ENCODE measurements around the gene CHD1L.
A peak's percentile ranks its signal among the peaks of the same experiment; 100 is the strongest.
"Not testable (repeated sequence)": the region's sequence is repeated elsewhere in the genome, so short reads cannot be mapped to it uniquely, and the experiment has no call there.

Gene CHD1L

GRCh38 chr1:147272042-147272441, 29.6 kb downstream of the CHD1L start:
- peak; percentile 48 for DNase-seq

- DNase-seq = peak; percentile 23
Observed at GRCh38 chr1:147273409-147274336, 31.2 kb downstream of the CHD1L start.

- DNase-seq = no peak
Observed at GRCh38 chr1:147281950-147282349, 39.5 kb downstream of the CHD1L start.

GRCh38 chr1:147283011-147283410, 40.5 kb downstream of the CHD1L start:
- DNase-seq = no peak

GRCh38 chr1:147287133-147287865, 44.8 kb downstream of the CHD1L start:
- no peak for DNase-seq

- DNase-seq = no peak
Observed at GRCh38 chr1:147292012-147292411, 49.5 kb downstream of the CHD1L start.

- DNase-seq = no peak
Observed at GRCh38 chr1:147292631-147293251, 50.3 kb downstream of the CHD1L start.

GRCh38 chr1:147297438-147297837, 55.0 kb downstream of the CHD1L start:
- no peak for DNase-seq

GRCh38 chr1:147305803-147306202, 63.3 kb downstream of the CHD1L start:
- DNase-seq = not testable (repeated sequence)

GRCh38 chr1:147316968-147317367, 74.5 kb downstream of the CHD1L start:
- DNase-seq = no peak

- not testable (repeated sequence) for DNase-seq
Observed at GRCh38 chr1:147326933-147327687, 84.6 kb downstream of the CHD1L start.

GRCh38 chr1:147334292-147334691, 91.8 kb downstream of the CHD1L start:
- DNase-seq = peak; percentile 53

GRCh38 chr1:147336291-147336690, 93.8 kb downstream of the CHD1L start:
- no peak for DNase-seq

GRCh38 chr1:147337040-147337630, 94.7 kb downstream of the CHD1L start:
- DNase-seq = no peak

- no peak for DNase-seq
Observed at GRCh38 chr1:147338571-147338970, 96.1 kb downstream of the CHD1L start.

GRCh38 chr1:147341246-147341645, 98.8 kb downstream of the CHD1L start:
- no peak for DNase-seq

Data from DMS79 (cell line).